Measurements from ENCODE around the gene TAF3.

DNA sequence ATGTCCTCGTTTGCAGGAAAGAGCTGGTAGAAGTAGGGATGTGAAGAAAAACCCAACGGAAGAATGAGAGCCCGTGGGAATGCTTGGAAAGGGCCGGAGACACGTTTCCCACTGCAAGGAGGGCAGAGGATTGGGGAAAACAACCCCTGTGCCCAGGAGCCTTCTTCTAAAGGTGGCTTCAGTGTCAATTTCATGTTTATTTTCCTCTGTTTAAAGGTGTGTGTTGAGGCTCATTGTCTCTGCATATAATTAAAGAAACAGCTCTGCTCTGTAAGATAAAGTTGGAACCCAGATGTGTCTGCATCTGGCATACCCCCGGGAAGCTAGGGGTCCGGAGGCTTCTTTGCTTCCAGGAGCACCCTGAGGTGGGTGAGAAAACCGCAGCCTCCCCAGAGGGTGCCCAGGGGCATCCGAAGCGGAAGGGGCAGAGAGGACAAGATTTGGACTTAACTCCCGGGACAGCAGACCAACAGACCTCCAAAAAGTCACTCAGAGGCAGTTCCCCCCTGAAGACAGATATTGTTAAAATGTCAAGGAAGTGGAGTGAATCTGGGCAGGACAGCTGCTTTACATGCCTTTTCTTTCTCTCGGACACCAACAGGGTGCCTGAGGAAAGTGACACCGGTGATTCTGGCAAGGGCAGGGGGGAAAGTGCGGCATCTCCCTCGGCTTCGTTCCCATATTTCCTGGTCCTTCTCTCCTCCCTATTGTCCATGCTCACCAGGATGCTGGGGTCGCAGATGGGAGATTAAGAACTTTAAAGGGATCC lies 227.6 kb downstream of the TAF3 start:
- TF ChIP-seq, protein P1, sequence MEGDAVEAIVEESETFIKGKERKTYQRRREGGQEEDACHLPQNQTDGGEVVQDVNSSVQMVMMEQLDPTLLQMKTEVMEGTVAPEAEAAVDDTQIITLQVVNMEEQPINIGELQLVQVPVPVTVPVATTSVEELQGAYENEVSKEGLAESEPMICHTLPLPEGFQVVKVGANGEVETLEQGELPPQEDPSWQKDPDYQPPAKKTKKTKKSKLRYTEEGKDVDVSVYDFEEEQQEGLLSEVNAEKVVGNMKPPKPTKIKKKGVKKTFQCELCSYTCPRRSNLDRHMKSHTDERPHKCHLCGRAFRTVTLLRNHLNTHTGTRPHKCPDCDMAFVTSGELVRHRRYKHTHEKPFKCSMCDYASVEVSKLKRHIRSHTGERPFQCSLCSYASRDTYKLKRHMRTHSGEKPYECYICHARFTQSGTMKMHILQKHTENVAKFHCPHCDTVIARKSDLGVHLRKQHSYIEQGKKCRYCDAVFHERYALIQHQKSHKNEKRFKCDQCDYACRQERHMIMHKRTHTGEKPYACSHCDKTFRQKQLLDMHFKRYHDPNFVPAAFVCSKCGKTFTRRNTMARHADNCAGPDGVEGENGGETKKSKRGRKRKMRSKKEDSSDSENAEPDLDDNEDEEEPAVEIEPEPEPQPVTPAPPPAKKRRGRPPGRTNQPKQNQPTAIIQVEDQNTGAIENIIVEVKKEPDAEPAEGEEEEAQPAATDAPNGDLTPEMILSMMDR (optimal IDR thresholded peaks at IDR 0.05 in 1 of 3, IDR thresholded peaks at IDR 0.05 in 1 of 3, conservative IDR thresholded peaks at IDR 0.05 in 1 of 3; ENCODE audit: extremely low read depth in 1 of 3, insufficient read depth in 2 of 3, low read length in 3 of 3) = no peak
- no peak for TF ChIP-seq EZH2 (IDR thresholded peaks at IDR 0.05; ENCODE audit: low read length)

All from keratinocyte (primary cell).